Panc1 (cell line): ENCODE data around the gene SEC31A.

Source experiments
- POLR2AphosphoS5 ChIP-seq: IDR thresholded peaks from 2 replicates; pipeline ENCODE4 v1.6.1; 2012; ENCODE audit warnings: mild to moderate bottlenecking, low read depth, low read length, moderate library complexity
- SIN3A ChIP-seq: IDR thresholded peaks from 2 replicates; pipeline ENCODE4 v1.6.1; 2012; ENCODE audit warnings: low read depth, mild to moderate bottlenecking, low read length, moderate library complexity, borderline replicate concordance; ENCODE audit not compliant: insufficient read depth
- TCF7L2 ChIP-seq: IDR thresholded peaks from 2 replicates; pipeline ENCODE4 v1.6.1; 2011; ENCODE audit warnings: mild to moderate bottlenecking, low read depth, low read length, inconsistent platforms
- TF ChIP-seq, protein P1 (sequence below): fragments of 450-650 bp; IDR thresholded peaks from 2 replicates; pipeline ENCODE4 v1.5.1; 2017; ENCODE audit warnings: mild to moderate bottlenecking
- TF ChIP-seq, protein P2 (sequence below), 2 experiments: IDR thresholded peaks; 2 replicates each; pipeline ENCODE4 v1.6.1; 2011 to 2012; ENCODE audit warnings: low read depth in 2 of 2, control low read depth in 1 of 2, low read length in 1 of 2, mild to moderate bottlenecking in 1 of 2, moderate library complexity in 1 of 2; ENCODE audit not compliant: insufficient read depth in 1 of 2

DNA sequence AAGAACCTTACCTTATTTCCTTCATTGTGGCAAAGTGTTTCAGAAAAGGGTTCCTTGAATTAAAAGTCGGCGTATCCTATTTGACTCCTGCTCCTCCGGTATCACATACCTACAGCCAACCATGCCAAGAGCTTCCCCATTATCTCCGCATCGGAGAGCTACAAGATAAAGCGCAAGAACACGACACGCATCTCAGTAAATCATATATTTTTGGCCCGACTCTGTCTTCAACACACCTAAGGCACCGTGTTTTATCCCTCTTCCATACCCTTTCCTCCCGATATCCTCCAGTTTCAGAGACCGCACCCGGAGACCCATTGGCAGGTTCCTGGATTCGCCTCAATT, 9.1 kb upstream of the SEC31A start:
- TF ChIP-seq, protein P1, sequence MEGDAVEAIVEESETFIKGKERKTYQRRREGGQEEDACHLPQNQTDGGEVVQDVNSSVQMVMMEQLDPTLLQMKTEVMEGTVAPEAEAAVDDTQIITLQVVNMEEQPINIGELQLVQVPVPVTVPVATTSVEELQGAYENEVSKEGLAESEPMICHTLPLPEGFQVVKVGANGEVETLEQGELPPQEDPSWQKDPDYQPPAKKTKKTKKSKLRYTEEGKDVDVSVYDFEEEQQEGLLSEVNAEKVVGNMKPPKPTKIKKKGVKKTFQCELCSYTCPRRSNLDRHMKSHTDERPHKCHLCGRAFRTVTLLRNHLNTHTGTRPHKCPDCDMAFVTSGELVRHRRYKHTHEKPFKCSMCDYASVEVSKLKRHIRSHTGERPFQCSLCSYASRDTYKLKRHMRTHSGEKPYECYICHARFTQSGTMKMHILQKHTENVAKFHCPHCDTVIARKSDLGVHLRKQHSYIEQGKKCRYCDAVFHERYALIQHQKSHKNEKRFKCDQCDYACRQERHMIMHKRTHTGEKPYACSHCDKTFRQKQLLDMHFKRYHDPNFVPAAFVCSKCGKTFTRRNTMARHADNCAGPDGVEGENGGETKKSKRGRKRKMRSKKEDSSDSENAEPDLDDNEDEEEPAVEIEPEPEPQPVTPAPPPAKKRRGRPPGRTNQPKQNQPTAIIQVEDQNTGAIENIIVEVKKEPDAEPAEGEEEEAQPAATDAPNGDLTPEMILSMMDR: no peak
- no peak for TF ChIP-seq SIN3A
- TF ChIP-seq POLR2AphosphoS5: no peak
- TF ChIP-seq, protein P2, sequence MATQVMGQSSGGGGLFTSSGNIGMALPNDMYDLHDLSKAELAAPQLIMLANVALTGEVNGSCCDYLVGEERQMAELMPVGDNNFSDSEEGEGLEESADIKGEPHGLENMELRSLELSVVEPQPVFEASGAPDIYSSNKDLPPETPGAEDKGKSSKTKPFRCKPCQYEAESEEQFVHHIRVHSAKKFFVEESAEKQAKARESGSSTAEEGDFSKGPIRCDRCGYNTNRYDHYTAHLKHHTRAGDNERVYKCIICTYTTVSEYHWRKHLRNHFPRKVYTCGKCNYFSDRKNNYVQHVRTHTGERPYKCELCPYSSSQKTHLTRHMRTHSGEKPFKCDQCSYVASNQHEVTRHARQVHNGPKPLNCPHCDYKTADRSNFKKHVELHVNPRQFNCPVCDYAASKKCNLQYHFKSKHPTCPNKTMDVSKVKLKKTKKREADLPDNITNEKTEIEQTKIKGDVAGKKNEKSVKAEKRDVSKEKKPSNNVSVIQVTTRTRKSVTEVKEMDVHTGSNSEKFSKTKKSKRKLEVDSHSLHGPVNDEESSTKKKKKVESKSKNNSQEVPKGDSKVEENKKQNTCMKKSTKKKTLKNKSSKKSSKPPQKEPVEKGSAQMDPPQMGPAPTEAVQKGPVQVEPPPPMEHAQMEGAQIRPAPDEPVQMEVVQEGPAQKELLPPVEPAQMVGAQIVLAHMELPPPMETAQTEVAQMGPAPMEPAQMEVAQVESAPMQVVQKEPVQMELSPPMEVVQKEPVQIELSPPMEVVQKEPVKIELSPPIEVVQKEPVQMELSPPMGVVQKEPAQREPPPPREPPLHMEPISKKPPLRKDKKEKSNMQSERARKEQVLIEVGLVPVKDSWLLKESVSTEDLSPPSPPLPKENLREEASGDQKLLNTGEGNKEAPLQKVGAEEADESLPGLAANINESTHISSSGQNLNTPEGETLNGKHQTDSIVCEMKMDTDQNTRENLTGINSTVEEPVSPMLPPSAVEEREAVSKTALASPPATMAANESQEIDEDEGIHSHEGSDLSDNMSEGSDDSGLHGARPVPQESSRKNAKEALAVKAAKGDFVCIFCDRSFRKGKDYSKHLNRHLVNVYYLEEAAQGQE (IDR thresholded peaks at IDR 0.05; ENCODE audit: insufficient read depth in 1 of 2, low read depth in 2 of 2, low read length in 1 of 2): no peak
- TF ChIP-seq TCF7L2: no peak
